HepG2 (cell line): Measurements from ENCODE around the gene ZDHHC16.

Source experiments
- CBFB ChIP-seq: sonication (generic); formaldehyde crosslinking; IDR thresholded peaks from 2 replicates; pipeline ENCODE4 v1.4.0; 2020; ENCODE audit warnings: missing genetic modification reagents
- CEBPZ ChIP-seq: IDR thresholded peaks from 2 replicates; pipeline ENCODE4 v1.6.1; 2012; ENCODE audit warnings: low read length, improper control_type of control experiment
- EHMT2 ChIP-seq: fragments of 200-600 bp; sonication (generic); IDR thresholded peaks from 2 replicates; pipeline ENCODE4 v1.7.0; 2017; ENCODE audit warnings: antibody characterized with exemption, low read depth, low read length, borderline replicate concordance
- GABPA ChIP-seq, 2 experiments: IDR thresholded peaks; 2 replicates each; pipeline ENCODE4 v1.6.1; 2011 to 2016; ENCODE audit warnings: low read depth in 2 of 2, low read length in 1 of 2, missing biosample characterization in 1 of 2, missing genetic modification characterization in 1 of 2
- HDAC6 ChIP-seq: fragments of 200-600 bp; sonication (generic); IDR thresholded peaks from 2 replicates; pipeline ENCODE4 v1.7.0; 2017; ENCODE audit warnings: mild to moderate bottlenecking, antibody characterized with exemption, low read length, low read depth
- POLR2A ChIP-seq, 2 experiments: IDR thresholded peaks; 2 replicates each; pipeline ENCODE4 v1.6.1; 2011; ENCODE audit warnings: low read depth in 2 of 2, low read length in 2 of 2, mild to moderate bottlenecking in 1 of 2, moderate library complexity in 1 of 2; ENCODE audit not compliant: insufficient read depth in 1 of 2
- ZNF17 ChIP-seq: sonication (generic); formaldehyde crosslinking; IDR thresholded peaks from 2 replicates; pipeline ENCODE4 v1.5.0; 2020; ENCODE audit warnings: mild to moderate bottlenecking, missing genetic modification reagents
- ZNF264 ChIP-seq: sonication (generic); formaldehyde crosslinking; IDR thresholded peaks from 2 replicates; pipeline ENCODE4 v1.4.0; 2020; ENCODE audit warnings: missing genetic modification reagents
- TF ChIP-seq, protein P1 (sequence below): sonication (generic); formaldehyde crosslinking; IDR thresholded peaks from 2 replicates; pipeline ENCODE4 v1.4.0; 2020; ENCODE audit warnings: missing genetic modification reagents
- TF ChIP-seq, protein P2 (sequence below): sonication (generic); formaldehyde crosslinking; IDR thresholded peaks from 2 replicates; pipeline ENCODE4 v1.5.0; 2020; ENCODE audit warnings: mild to moderate bottlenecking, missing genetic modification reagents, moderate library complexity

DNA sequence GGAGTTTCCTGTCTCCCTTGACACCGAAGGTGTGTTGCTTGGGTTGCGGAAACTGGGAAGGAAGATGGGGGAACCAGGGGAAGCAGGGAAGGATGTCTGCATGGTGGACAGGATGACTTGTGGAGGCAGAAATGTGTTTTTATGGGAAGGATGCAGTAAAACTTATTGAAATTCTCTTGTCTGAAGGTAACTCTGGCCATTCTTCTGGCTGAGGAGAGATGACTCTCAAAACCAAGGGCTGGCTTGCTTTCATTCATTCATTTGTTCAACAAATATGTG is 54.3 kb downstream of the ZDHHC16 start:
- TF ChIP-seq GABPA (IDR thresholded peaks at IDR 0.05; ENCODE audit: low read depth, low read length) = no peak
- TF ChIP-seq GABPA (CRISPR knock-in tag; IDR thresholded peaks at IDR 0.05; ENCODE audit: low read depth) = no peak
- no peak for TF ChIP-seq ZNF17
- TF ChIP-seq, protein P1, sequence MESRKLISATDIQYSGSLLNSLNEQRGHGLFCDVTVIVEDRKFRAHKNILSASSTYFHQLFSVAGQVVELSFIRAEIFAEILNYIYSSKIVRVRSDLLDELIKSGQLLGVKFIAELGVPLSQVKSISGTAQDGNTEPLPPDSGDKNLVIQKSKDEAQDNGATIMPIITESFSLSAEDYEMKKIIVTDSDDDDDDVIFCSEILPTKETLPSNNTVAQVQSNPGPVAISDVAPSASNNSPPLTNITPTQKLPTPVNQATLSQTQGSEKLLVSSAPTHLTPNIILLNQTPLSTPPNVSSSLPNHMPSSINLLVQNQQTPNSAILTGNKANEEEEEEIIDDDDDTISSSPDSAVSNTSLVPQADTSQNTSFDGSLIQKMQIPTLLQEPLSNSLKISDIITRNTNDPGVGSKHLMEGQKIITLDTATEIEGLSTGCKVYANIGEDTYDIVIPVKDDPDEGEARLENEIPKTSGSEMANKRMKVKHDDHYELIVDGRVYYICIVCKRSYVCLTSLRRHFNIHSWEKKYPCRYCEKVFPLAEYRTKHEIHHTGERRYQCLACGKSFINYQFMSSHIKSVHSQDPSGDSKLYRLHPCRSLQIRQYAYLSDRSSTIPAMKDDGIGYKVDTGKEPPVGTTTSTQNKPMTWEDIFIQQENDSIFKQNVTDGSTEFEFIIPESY (CRISPR knock-in tag) = no peak
- TF ChIP-seq CEBPZ = no peak
- TF ChIP-seq, protein P2, sequence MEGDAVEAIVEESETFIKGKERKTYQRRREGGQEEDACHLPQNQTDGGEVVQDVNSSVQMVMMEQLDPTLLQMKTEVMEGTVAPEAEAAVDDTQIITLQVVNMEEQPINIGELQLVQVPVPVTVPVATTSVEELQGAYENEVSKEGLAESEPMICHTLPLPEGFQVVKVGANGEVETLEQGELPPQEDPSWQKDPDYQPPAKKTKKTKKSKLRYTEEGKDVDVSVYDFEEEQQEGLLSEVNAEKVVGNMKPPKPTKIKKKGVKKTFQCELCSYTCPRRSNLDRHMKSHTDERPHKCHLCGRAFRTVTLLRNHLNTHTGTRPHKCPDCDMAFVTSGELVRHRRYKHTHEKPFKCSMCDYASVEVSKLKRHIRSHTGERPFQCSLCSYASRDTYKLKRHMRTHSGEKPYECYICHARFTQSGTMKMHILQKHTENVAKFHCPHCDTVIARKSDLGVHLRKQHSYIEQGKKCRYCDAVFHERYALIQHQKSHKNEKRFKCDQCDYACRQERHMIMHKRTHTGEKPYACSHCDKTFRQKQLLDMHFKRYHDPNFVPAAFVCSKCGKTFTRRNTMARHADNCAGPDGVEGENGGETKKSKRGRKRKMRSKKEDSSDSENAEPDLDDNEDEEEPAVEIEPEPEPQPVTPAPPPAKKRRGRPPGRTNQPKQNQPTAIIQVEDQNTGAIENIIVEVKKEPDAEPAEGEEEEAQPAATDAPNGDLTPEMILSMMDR (CRISPR knock-in tag) = no peak
- TF ChIP-seq ZNF264 (CRISPR knock-in tag) = no peak
- TF ChIP-seq EHMT2 = no peak
- TF ChIP-seq CBFB (CRISPR knock-in tag) = no peak
- TF ChIP-seq HDAC6 = no peak
- TF ChIP-seq POLR2A (IDR thresholded peaks at IDR 0.05; ENCODE audit: insufficient read depth in 1 of 2, low read depth in 2 of 2, low read length in 2 of 2) = no peak
